Neuronal stem cell (in vitro differentiated cells): Measurements from ENCODE around the gene EMILIN3.

ENCODE experiments used
- DNase-seq: peaks from one replicate; pipeline ENCODE4 v3.0.0-alpha.2; 2013; ENCODE audit warnings: low spot score
- H2AFZ ChIP-seq: one replicate; pipeline ENCODE4 v1.6.1; 2013; ENCODE audit warnings: mild to moderate bottlenecking, low read length, inconsistent platforms
- H2AK5ac ChIP-seq: 2 replicates; pipeline ENCODE4 v1.6.1; 2013; ENCODE audit warnings: low read depth, mild to moderate bottlenecking, inconsistent platforms, low read length, moderate library complexity, mixed read lengths
- H2BK120ac ChIP-seq: 2 replicates; pipeline ENCODE4 v1.6.1; 2013; ENCODE audit warnings: low read depth, mild to moderate bottlenecking, inconsistent platforms, low read length, moderate library complexity, mixed read lengths
- H2BK12ac ChIP-seq: one replicate; pipeline ENCODE4 v1.6.1; 2013; ENCODE audit warnings: low read length, inconsistent platforms
- H2BK15ac ChIP-seq: 2 replicates; pipeline ENCODE4 v1.6.1; 2013; ENCODE audit warnings: mild to moderate bottlenecking, low read length, inconsistent platforms, mixed read lengths
- H2BK5ac ChIP-seq: one replicate; pipeline ENCODE4 v1.6.1; 2013; ENCODE audit warnings: inconsistent platforms, mild to moderate bottlenecking, low read length, moderate library complexity
- H3K14ac ChIP-seq: one replicate; pipeline ENCODE4 v1.6.1; 2013; ENCODE audit warnings: low read length, inconsistent platforms
- H3K18ac ChIP-seq: 2 replicates; pipeline ENCODE4 v1.6.1; 2013; ENCODE audit warnings: low read length, inconsistent platforms
- H3K23ac ChIP-seq: 2 replicates; pipeline ENCODE4 v1.6.1; 2013; ENCODE audit warnings: low read depth, mild to moderate bottlenecking, mixed read lengths, low read length, inconsistent platforms; ENCODE audit not compliant: poor library complexity
- H3K27ac ChIP-seq: replicated peaks from 3 replicates; pipeline ENCODE4 v1.5.1; 2013; ENCODE audit warnings: low read length, inconsistent platforms
- H3K27me3 ChIP-seq, 3 experiments: 2 replicates each; pipeline ENCODE4 v1.6.1; 2013; ENCODE audit warnings: low read length in 3 of 3, mild to moderate bottlenecking in 2 of 3, inconsistent platforms in 1 of 3, low read depth in 1 of 3, mixed read lengths in 1 of 3, moderate library complexity in 1 of 3; ENCODE audit not compliant: control insufficient read depth in 3 of 3, insufficient read depth in 3 of 3
- H3K36me3 ChIP-seq, 2 donors: replicated peaks in 1 of 2; 2 replicates each; pipeline ENCODE4 v1.6.1; 2013; ENCODE audit warnings: low read length in 2 of 2; ENCODE audit not compliant: control insufficient read depth in 2 of 2, insufficient read depth in 2 of 2
- H3K4ac ChIP-seq: 2 replicates; pipeline ENCODE4 v1.6.1; 2013; ENCODE audit warnings: inconsistent platforms, mild to moderate bottlenecking, low read length, moderate library complexity
- H3K4me1 ChIP-seq, 2 donors: 1 replicate in 1 of 2; 2 replicates in 1 of 2; pipeline ENCODE4 v1.6.1; 2013; ENCODE audit warnings: low read length in 2 of 2, low read depth in 1 of 2; ENCODE audit not compliant: control insufficient read depth in 2 of 2, insufficient read depth in 1 of 2
- H3K4me2 ChIP-seq: one replicate; pipeline ENCODE4 v1.6.1; 2013; ENCODE audit warnings: mild to moderate bottlenecking, low read length, inconsistent platforms; ENCODE audit not compliant: insufficient read depth, poor library complexity, severe bottlenecking
- H3K4me3 ChIP-seq, 2 donors: 2 replicates each; pipeline ENCODE4 v1.5.1; 2013; ENCODE audit warnings: low read length in 2 of 2, mild to moderate bottlenecking in 2 of 2, inconsistent platforms in 1 of 2, moderate library complexity in 1 of 2
- H3K79me1 ChIP-seq: one replicate; pipeline ENCODE4 v1.6.1; 2013; ENCODE audit warnings: low read depth, mild to moderate bottlenecking, inconsistent platforms, low read length, moderate library complexity
- H3K9ac ChIP-seq: one replicate; pipeline ENCODE4 v1.6.1; 2013; ENCODE audit warnings: mild to moderate bottlenecking, low read depth, low read length, inconsistent platforms; ENCODE audit not compliant: poor library complexity
- H3K9me3 ChIP-seq, 2 donors: replicated peaks in 1 of 2; 2 replicates each; pipeline versions ENCODE3 to v1.6.1; 2013; ENCODE audit warnings: low read length in 2 of 2, mild to moderate bottlenecking in 2 of 2, inconsistent platforms in 1 of 2, low read depth in 1 of 2, mixed read lengths in 1 of 2, moderate library complexity in 1 of 2; ENCODE audit not compliant: control insufficient read depth in 2 of 2, insufficient read depth in 1 of 2
- H4K8ac ChIP-seq: one replicate; pipeline ENCODE4 v1.6.1; 2013; ENCODE audit warnings: low read depth, mild to moderate bottlenecking, inconsistent platforms, low read length, moderate library complexity
- H4K91ac ChIP-seq: one replicate; pipeline ENCODE4 v1.6.1; 2013; ENCODE audit warnings: low read length, low read depth, mild to moderate bottlenecking, inconsistent platforms; ENCODE audit not compliant: poor library complexity
- WGBS, 2 donors: extraction: QIAGEN DNeasy Blood & Tissue Kit; methylation state at CpG; one replicate each; pipeline ENCODE4 v1.1.7; 2013; ENCODE audit warnings: missing lambda C conversion rate in 2 of 2, mixed read lengths in 1 of 2; ENCODE audit not compliant: insufficient read length in 2 of 2, insufficient replicate concordance in 1 of 2; ENCODE audit errors: extremely low coverage in 2 of 2; 5-methylcytosine and 5-hydroxymethylcytosine counted together

Gene EMILIN3

GRCh38 chr20:41349943-41350342, 16.7 kb downstream of the EMILIN3 start:
- H2AK5ac ChIP-seq, result no peak overlapping the region
- no CpG with 5 or more reads among the region's 7 CpGs for WGBS, 2 donors

GRCh38 chr20:41349266-41349665, 17.4 kb downstream of the EMILIN3 start:
- Histone ChIP-seq H3K4me3 (no peak overlapping the region), H3K4me2 (no peak overlapping the region), H3K9me3 (no peaks in the 10 kb centered on the region), H3K23ac (no peak overlapping the region), H3K4me1 (peaks cover 3 to 7% of the 10 kb centered on the region in 2 donors), H2BK5ac (no peak overlapping the region), H3K79me1 (no peaks in the 10 kb centered on the region), H3K4ac (no peak overlapping the region), H3K27me3 (no peaks in the 10 kb centered on the region), H2BK12ac (no peak overlapping the region), H2AFZ (no peak overlapping the region), H3K36me3 (no peaks in the 10 kb centered on the region), H3K18ac (no peak overlapping the region), H3K14ac (no peak overlapping the region), H2AK5ac (no peak overlapping the region), H2BK15ac (no peak overlapping the region), H3K27ac (no peak overlapping the region), H2BK120ac (no peak overlapping the region), H3K9ac (no peak overlapping the region), H4K91ac (no peak overlapping the region), H4K8ac (no peak overlapping the region)
- DNase-seq, result no peak
- WGBS, 2 donors, result no CpG with 5 or more reads among the region's 2 CpGs

More at GRCh38 chr20:41349943-41350342, 16.7 kb downstream of the EMILIN3 start:
- H2AFZ ChIP-seq, result no peak overlapping the region
- H4K91ac ChIP-seq, result no peak overlapping the region
- no peak overlapping the region for H3K4me2 ChIP-seq
- H3K36me3 ChIP-seq, result no peaks in the 10 kb centered on the region
- peak overlapping the region; percentile 67 for H2BK5ac ChIP-seq
- no peak overlapping the region for H2BK15ac ChIP-seq
- H2BK120ac ChIP-seq, result no peak overlapping the region
- no peak overlapping the region for H3K23ac ChIP-seq
- H3K9ac ChIP-seq, result no peak overlapping the region
- no peak overlapping the region for H3K14ac ChIP-seq
- no peak for DNase-seq
- H3K4ac ChIP-seq, result no peak overlapping the region
- no peaks in the 10 kb centered on the region for H3K27me3 ChIP-seq
- no peaks in the 10 kb centered on the region for H3K9me3 ChIP-seq
- no peak overlapping the region for H2BK12ac ChIP-seq
- no peak overlapping the region for H3K4me3 ChIP-seq
- H3K4me1 ChIP-seq, result peaks cover 3 to 7% of the 10 kb centered on the region in 2 donors
- no peaks in the 10 kb centered on the region for H3K79me1 ChIP-seq
- peak overlapping the region; percentile 21 for H3K18ac ChIP-seq
- H4K8ac ChIP-seq, result no peak overlapping the region
- H3K27ac ChIP-seq, result no peak overlapping the region

- no peaks in the 10 kb centered on the region for H3K36me3 ChIP-seq
- H3K27ac ChIP-seq, result no peak overlapping the region
- no peak for DNase-seq
- no peaks in the 10 kb centered on the region for H3K9me3 ChIP-seq
- H4K91ac ChIP-seq, result peak overlapping the region; percentile 35
- H2BK5ac ChIP-seq, result no peak overlapping the region
- peak overlapping the region; percentile 30 for H2BK15ac ChIP-seq
- H3K79me1 ChIP-seq, result no peaks in the 10 kb centered on the region
- peak overlapping the region; percentile 9 for H3K23ac ChIP-seq
- peak overlapping the region; percentile 94 for H2AK5ac ChIP-seq
- H2BK12ac ChIP-seq, result peak overlapping the region; percentile 30
- peak overlapping the region; percentile 60 for H3K18ac ChIP-seq
- no peak overlapping the region for H3K4me2 ChIP-seq
- WGBS, 2 donors, result no CpG with 5 or more reads among the region's 13 CpGs
- no peak overlapping the region for H3K9ac ChIP-seq
- no peak overlapping the region for H3K14ac ChIP-seq
- no peak overlapping the region for H3K4ac ChIP-seq
- no peak overlapping the region for H2AFZ ChIP-seq
- no peak overlapping the region for H2BK120ac ChIP-seq
- no peak overlapping the region for H3K4me3 ChIP-seq
- H3K27me3 ChIP-seq, result no peaks in the 10 kb centered on the region
- no peak overlapping the region for H4K8ac ChIP-seq
- peaks cover 3 to 7% of the 10 kb centered on the region in 2 donors for H3K4me1 ChIP-seq
Observed at GRCh38 chr20:41348430-41349172, 18.0 kb downstream of the EMILIN3 start.

- H4K91ac ChIP-seq, result peak overlapping the region; percentile 57
- no peaks in the 10 kb centered on the region for H3K9me3 ChIP-seq
- H3K4me1 ChIP-seq, result peaks cover 3 to 7% of the 10 kb centered on the region in 2 donors
- no peak overlapping the region for H4K8ac ChIP-seq
- H3K18ac ChIP-seq, result peak overlapping the region; percentile 67
- H3K4me3 ChIP-seq, result no peak overlapping the region
- no peaks in the 10 kb centered on the region for H3K36me3 ChIP-seq
- H3K9ac ChIP-seq, result no peak overlapping the region
- H3K79me1 ChIP-seq, result no peaks in the 10 kb centered on the region
- H3K27me3 ChIP-seq, result no peaks in the 10 kb centered on the region
- no peak for DNase-seq
- no peak overlapping the region for H3K4ac ChIP-seq
- peak overlapping the region; percentile 94 for H2AK5ac ChIP-seq
- no peak overlapping the region for H2BK15ac ChIP-seq
- no peak overlapping the region for H3K14ac ChIP-seq
- H3K4me2 ChIP-seq, result no peak overlapping the region
- H2BK120ac ChIP-seq, result no peak overlapping the region
- no peak overlapping the region for H3K27ac ChIP-seq
- H2BK12ac ChIP-seq, result no peak overlapping the region
- H2BK5ac ChIP-seq, result peak overlapping the region; percentile 76
- peak overlapping the region; percentile 35 for H2AFZ ChIP-seq
- H3K23ac ChIP-seq, result no peak overlapping the region
- WGBS, 2 donors, result no CpG with 5 or more reads among the region's 13 CpGs
Observed at GRCh38 chr20:41347523-41348429, 18.8 kb downstream of the EMILIN3 start.
